IMR-90 (cell line): ENCODE results near the gene MRPS26.

Source experiments
- CEBPB ChIP-seq: IDR thresholded peaks from 2 replicates; pipeline ENCODE4 v1.6.1; 2012; ENCODE audit warnings: low read depth, low read length, improper control_type of control experiment
- CHD1 ChIP-seq: IDR thresholded peaks from 2 replicates; pipeline ENCODE4 v1.6.1; 2012; ENCODE audit warnings: low read depth, low read length, improper control_type of control experiment
- FOS ChIP-seq: fragments of 150-350 bp; IDR thresholded peaks from 2 replicates; pipeline ENCODE4 v1.6.1; 2016; ENCODE audit warnings: low read depth, low read length
- MAZ ChIP-seq: IDR thresholded peaks from 2 replicates; pipeline ENCODE4 v1.6.1; 2012; ENCODE audit warnings: low read depth, mild to moderate bottlenecking, low read length, improper control_type of control experiment, moderate library complexity, borderline replicate concordance
- POLR2A ChIP-seq: IDR thresholded peaks from 2 replicates; pipeline ENCODE4 v1.6.1; 2012; ENCODE audit warnings: mild to moderate bottlenecking, low read depth, low read length
- RAD21 ChIP-seq: IDR thresholded peaks from 2 replicates; pipeline ENCODE4 v1.6.1; 2012; ENCODE audit warnings: low read length, improper control_type of control experiment
- SMC3 ChIP-seq: fragments of 150-350 bp; IDR thresholded peaks from 2 replicates; pipeline ENCODE4 v1.6.1; 2016; ENCODE audit warnings: low read depth, mild to moderate bottlenecking, antibody characterized with exemption, low read length, moderate library complexity
- TF ChIP-seq, protein P1 (sequence below): conservative IDR thresholded peaks from 2 replicates; pipeline ENCODE4 v1.5.1; 2012; ENCODE audit warnings: mild to moderate bottlenecking, low read depth, low read length, improper control_type of control experiment
- TF ChIP-seq, protein P2 (sequence below): fragments of 150-350 bp; IDR thresholded peaks from 2 replicates; pipeline ENCODE4 v1.6.1; 2017; ENCODE audit warnings: mild to moderate bottlenecking, antibody characterized with exemption, low read length, low read depth
- TF ChIP-seq, protein P3 (sequence below): fragments of 150-350 bp; IDR thresholded peaks from 2 replicates; pipeline ENCODE4 v1.6.1; 2016; ENCODE audit warnings: low read depth, mild to moderate bottlenecking, low read length, moderate library complexity, borderline replicate concordance

DNA sequence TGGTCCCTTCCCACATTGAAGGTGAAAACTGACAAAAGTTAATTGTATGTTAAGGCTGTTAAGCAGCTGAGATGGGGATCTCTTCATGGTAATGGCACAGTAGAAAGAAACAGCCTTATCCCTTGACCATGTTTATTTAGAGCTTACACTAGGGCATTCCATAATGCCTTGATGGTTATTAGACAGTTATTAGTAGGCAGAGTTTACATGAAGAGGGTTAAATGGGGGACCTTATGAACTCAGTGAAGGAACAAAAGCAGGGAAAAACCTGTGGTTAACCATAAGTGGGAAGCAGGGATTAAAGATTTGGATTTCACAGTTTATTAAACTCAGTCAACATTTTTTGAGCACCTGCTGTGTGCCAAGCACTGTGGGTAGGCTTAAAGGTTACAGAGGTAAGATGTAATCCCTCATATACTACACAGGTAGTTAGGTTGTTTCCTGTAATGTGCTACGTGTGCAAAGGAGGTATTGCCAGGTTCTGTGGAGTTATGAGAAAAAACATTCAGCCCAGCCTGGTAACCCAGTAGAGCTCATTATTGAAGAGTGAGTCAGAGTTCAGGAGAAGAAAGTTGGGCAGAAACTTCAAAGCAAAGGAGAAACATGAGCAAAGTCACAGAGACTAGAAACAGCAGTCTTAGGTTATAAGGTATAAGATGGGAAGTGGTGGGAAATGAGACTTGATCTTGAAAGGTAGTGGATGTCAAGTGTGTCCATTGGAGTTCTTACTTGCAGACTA lies 34.7 kb upstream of the MRPS26 start:
- TF ChIP-seq RAD21 (no peak), POLR2A (no peak), SMC3 (no peak), MAZ (no peak), CEBPB (no peak), FOS (no peak), CHD1 (no peak)
- TF ChIP-seq, protein P1, sequence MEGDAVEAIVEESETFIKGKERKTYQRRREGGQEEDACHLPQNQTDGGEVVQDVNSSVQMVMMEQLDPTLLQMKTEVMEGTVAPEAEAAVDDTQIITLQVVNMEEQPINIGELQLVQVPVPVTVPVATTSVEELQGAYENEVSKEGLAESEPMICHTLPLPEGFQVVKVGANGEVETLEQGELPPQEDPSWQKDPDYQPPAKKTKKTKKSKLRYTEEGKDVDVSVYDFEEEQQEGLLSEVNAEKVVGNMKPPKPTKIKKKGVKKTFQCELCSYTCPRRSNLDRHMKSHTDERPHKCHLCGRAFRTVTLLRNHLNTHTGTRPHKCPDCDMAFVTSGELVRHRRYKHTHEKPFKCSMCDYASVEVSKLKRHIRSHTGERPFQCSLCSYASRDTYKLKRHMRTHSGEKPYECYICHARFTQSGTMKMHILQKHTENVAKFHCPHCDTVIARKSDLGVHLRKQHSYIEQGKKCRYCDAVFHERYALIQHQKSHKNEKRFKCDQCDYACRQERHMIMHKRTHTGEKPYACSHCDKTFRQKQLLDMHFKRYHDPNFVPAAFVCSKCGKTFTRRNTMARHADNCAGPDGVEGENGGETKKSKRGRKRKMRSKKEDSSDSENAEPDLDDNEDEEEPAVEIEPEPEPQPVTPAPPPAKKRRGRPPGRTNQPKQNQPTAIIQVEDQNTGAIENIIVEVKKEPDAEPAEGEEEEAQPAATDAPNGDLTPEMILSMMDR: no peak
- TF ChIP-seq, protein P2, sequence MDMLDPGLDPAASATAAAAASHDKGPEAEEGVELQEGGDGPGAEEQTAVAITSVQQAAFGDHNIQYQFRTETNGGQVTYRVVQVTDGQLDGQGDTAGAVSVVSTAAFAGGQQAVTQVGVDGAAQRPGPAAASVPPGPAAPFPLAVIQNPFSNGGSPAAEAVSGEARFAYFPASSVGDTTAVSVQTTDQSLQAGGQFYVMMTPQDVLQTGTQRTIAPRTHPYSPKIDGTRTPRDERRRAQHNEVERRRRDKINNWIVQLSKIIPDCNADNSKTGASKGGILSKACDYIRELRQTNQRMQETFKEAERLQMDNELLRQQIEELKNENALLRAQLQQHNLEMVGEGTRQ: no peak
- TF ChIP-seq, protein P3, sequence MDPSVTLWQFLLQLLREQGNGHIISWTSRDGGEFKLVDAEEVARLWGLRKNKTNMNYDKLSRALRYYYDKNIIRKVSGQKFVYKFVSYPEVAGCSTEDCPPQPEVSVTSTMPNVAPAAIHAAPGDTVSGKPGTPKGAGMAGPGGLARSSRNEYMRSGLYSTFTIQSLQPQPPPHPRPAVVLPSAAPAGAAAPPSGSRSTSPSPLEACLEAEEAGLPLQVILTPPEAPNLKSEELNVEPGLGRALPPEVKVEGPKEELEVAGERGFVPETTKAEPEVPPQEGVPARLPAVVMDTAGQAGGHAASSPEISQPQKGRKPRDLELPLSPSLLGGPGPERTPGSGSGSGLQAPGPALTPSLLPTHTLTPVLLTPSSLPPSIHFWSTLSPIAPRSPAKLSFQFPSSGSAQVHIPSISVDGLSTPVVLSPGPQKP: no peak
